Lung (tissue), 12 donors: Measurements from ENCODE around the gene CPEB4. TPM values are rescaled to one million over a fixed set of nuclear protein-coding genes. Genes with fewer than 3 reads are reported as not detected.

Experiments used
- ATAC-seq: fragments of 200-7000 bp; cut with Tn5 transposase; one replicate; pipeline ENCODE4 v1.9.1; 2020; ENCODE audit warnings: moderate number of reproducible peaks; ENCODE audit not compliant: insufficient read depth, low FRiP score
- DNase-seq, 3 donors: peaks; one replicate each; pipeline ENCODE4 v3.0.0-alpha.2; 2013 to 2017
- H3K27ac ChIP-seq, 2 donors: one replicate each; pipeline ENCODE4 v1.5.1; 2013; ENCODE audit warnings: mild to moderate bottlenecking in 2 of 2, moderate library complexity in 2 of 2, control low read depth in 1 of 2, inconsistent platforms in 1 of 2, low read depth in 1 of 2, low read length in 1 of 2
- H3K27me3 ChIP-seq, 3 donors: one replicate each; pipeline ENCODE4 v1.5.1; 2013; ENCODE audit warnings: low read length in 2 of 3; ENCODE audit not compliant: control insufficient read depth in 3 of 3, insufficient read depth in 3 of 3
- H3K36me3 ChIP-seq, 4 donors: one replicate each; pipeline ENCODE4 v1.5.1; 2013; ENCODE audit warnings: low read length in 4 of 4, mild to moderate bottlenecking in 1 of 4, moderate library complexity in 1 of 4; ENCODE audit not compliant: control insufficient read depth in 4 of 4, insufficient read depth in 4 of 4
- H3K4me1 ChIP-seq, 5 donors: one replicate each; pipeline ENCODE4 v1.5.1; 2013; ENCODE audit warnings: low read length in 5 of 5, mild to moderate bottlenecking in 2 of 5, moderate library complexity in 1 of 5; ENCODE audit not compliant: control insufficient read depth in 5 of 5, insufficient read depth in 5 of 5
- H3K4me3 ChIP-seq: one replicate; pipeline ENCODE4 v1.5.1; 2013; ENCODE audit warnings: mild to moderate bottlenecking, control low read depth, moderate library complexity
- H3K9ac ChIP-seq, 2 donors: one replicate each; pipeline ENCODE4 v1.5.1; 2013; ENCODE audit warnings: low read length in 2 of 2, control low read depth in 1 of 2; ENCODE audit not compliant: insufficient read depth in 1 of 2
- H3K9me3 ChIP-seq, 4 donors: one replicate each; pipeline ENCODE4 v1.5.1; 2013; ENCODE audit warnings: low read length in 3 of 4, mild to moderate bottlenecking in 1 of 4, moderate library complexity in 1 of 4; ENCODE audit not compliant: control insufficient read depth in 4 of 4, insufficient read depth in 3 of 4
- WGBS, 2 donors: extraction: QIAGEN DNeasy Blood & Tissue Kit; methylation state at CpG; one replicate each; pipeline ENCODE4 v1.1.7; 2013; 5-methylcytosine and 5-hydroxymethylcytosine counted together
- polyA plus RNA-seq, 2 donors: library from polyadenylated mRNA; stranded (reverse); fragments of 200-250 nt; gene quantifications; one replicate each; pipeline ENCODE4 v1.2.1, GENCODE V29; 2013
- total RNA-seq, 2 donors: library from RNA; depleted of rRNA in 1 of 2; stranded (reverse); fragments of >200 nt in 1 of 2; gene quantifications; one replicate each; pipeline ENCODE4 v1.2.1, GENCODE V29; 2014 to 2021
- TF ChIP-seq, protein P1 (sequence below): IDR thresholded peaks from 2 replicates; pipeline ENCODE4 v1.5.1; 2012; ENCODE audit warnings: mild to moderate bottlenecking; ENCODE audit errors: control extremely low read depth, extremely low read depth
- donor health status: control.
- donor health status: control.
- donor health status: Bipolar disorder and iron deficiency.
- donor health status: healthy.
- donor health status: DM: yes; HTN: yes; CAD: no.

The CPEB4 gene
- total and polyA plus RNA-seq, 4 donors, result 9.1 to 62.2 (median 39.1) TPM

GRCh38 chr5:173846929-173847501 lies 41.1 kb upstream of the CPEB4 start:
- no peak overlapping the region for H3K27ac ChIP-seq
- no peaks in the 10 kb centered on the region for H3K36me3 ChIP-seq
- H3K9ac ChIP-seq, result no peak overlapping the region
- H3K9me3 ChIP-seq, result peaks cover 0 to 10% (median 0%) of the 10 kb centered on the region in 4 donors
- ATAC-seq, result no peak
- WGBS, 2 donors, result 96 to 97% methylated on average over 1 of the region's 1 CpG
- no peak for DNase-seq
- TF ChIP-seq, protein P1, sequence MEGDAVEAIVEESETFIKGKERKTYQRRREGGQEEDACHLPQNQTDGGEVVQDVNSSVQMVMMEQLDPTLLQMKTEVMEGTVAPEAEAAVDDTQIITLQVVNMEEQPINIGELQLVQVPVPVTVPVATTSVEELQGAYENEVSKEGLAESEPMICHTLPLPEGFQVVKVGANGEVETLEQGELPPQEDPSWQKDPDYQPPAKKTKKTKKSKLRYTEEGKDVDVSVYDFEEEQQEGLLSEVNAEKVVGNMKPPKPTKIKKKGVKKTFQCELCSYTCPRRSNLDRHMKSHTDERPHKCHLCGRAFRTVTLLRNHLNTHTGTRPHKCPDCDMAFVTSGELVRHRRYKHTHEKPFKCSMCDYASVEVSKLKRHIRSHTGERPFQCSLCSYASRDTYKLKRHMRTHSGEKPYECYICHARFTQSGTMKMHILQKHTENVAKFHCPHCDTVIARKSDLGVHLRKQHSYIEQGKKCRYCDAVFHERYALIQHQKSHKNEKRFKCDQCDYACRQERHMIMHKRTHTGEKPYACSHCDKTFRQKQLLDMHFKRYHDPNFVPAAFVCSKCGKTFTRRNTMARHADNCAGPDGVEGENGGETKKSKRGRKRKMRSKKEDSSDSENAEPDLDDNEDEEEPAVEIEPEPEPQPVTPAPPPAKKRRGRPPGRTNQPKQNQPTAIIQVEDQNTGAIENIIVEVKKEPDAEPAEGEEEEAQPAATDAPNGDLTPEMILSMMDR, result no peak
- no peak overlapping the region for H3K4me3 ChIP-seq
- no peaks in the 10 kb centered on the region for H3K27me3 ChIP-seq
- no peaks in the 10 kb centered on the region for H3K4me1 ChIP-seq

GRCh38 chr5:173848986-173849596 lies 39.1 kb upstream of the CPEB4 start:
- 50 to 97% methylated on average over 2 of the region's 2 CpGs for WGBS, 2 donors
- Histone ChIP-seq H3K9ac (no peak overlapping the region), H3K27me3 (no peaks in the 10 kb centered on the region), H3K4me3 (no peak overlapping the region), H3K27ac (no peak overlapping the region), H3K9me3 (peaks cover 0 to 10% (median 0%) of the 10 kb centered on the region in 4 donors), H3K4me1 (peaks cover 0 to 2% (median 0%) of the 10 kb centered on the region in 5 donors), H3K36me3 (no peaks in the 10 kb centered on the region)
- DNase-seq (no peak), ATAC-seq (no peak)
- TF ChIP-seq, protein P1, result no peak

- TF ChIP-seq, protein P1, result no peak
- Histone ChIP-seq H3K27me3 (no peaks in the 10 kb centered on the region), H3K36me3 (no peaks in the 10 kb centered on the region), H3K4me3 (no peak overlapping the region), H3K9me3 (peaks cover 0 to 10% (median 0%) of the 10 kb centered on the region in 4 donors), H3K27ac (no peak overlapping the region), H3K4me1 (peaks cover 0 to 2% (median 0%) of the 10 kb centered on the region in 5 donors), H3K9ac (no peak overlapping the region)
- no peak for ATAC-seq
- WGBS, 2 donors, result 95 to 99% methylated on average over 4 of the region's 4 CpGs
- DNase-seq, result no peak
Measured at GRCh38 chr5:173849908-173850307, 38.2 kb upstream of the CPEB4 start.
